ENCODE results near the gene GCG. TPM values are rescaled to one million over a fixed set of nuclear protein-coding genes. Genes with fewer than 3 reads are reported as not detected.

GCG gene
- total RNA-seq, 2 experiments from 2014 or later: not detected

GRCh38 chr2:162153608-162154224 lies 1.7 kb upstream of the GCG start:
- H3K79me2 ChIP-seq (ENCODE audit: insufficient read depth, low read depth, low read length): no peaks in the 10 kb centered on the region
- BruUV-seq (replicated peaks): no TSS peak
- no peaks in the 10 kb centered on the region for H3K9me2 ChIP-seq (ENCODE audit: insufficient read depth, low read length)
- no peaks in the 10 kb centered on the region for H3K4me1 ChIP-seq (ENCODE audit: insufficient read depth, low read length, poor library complexity, severe bottlenecking)
- H3K36me3 ChIP-seq (ENCODE audit: insufficient read depth, low read length): no peaks in the 10 kb centered on the region
- no peak overlapping the region for H3K4me3 ChIP-seq (ENCODE audit: low read depth, low read length, poor library complexity, severe bottlenecking)
- intact Hi-C loops (cut with micrococcal nuclease; ENCODE audit: unreplicated experiment): no loop called here
- CTCF ChIA-PET (ENCODE audit: unreplicated experiment): no interaction called here
- H3K4me2 ChIP-seq (ENCODE audit: low read length): no peak overlapping the region
- POLR2A ChIA-PET: interaction anchor here (0.6 to 0.7 kb wide), 2 partner anchors 232 to 554 kb away, joined by 3 to 4 read pairs; no protein-coding TSS in a partner anchor
- H4K20me1 ChIP-seq (ENCODE audit: insufficient read depth, low read length): no peaks in the 10 kb centered on the region
- H3K9me3 ChIP-seq (ENCODE audit: low read length): no peaks in the 10 kb centered on the region
- H3K27ac ChIP-seq (ENCODE audit: low read depth, low read length, poor library complexity, severe bottlenecking): no peak overlapping the region
- H2AFZ ChIP-seq (ENCODE audit: low read length): no peak overlapping the region
- peak; percentile 51 for DNase-seq (ENCODE audit: low spot score)
- TF ChIP-seq CTCF (conservative IDR thresholded peaks at IDR 0.05; ENCODE audit: low read length): peak; percentile 84
- no peak for TF ChIP-seq EZH2phosphoT487 (IDR thresholded peaks at IDR 0.05; ENCODE audit: borderline replicate concordance, low read depth, low read length)

GRCh38 chr2:162149940-162150339 lies 2.1 kb downstream of the GCG start:
- CTCF ChIA-PET (ENCODE audit: unreplicated experiment): no interaction called here

More at GRCh38 chr2:162149940-162150339, 2.1 kb downstream of the GCG start:
- no peak overlapping the region for H3K4me2 ChIP-seq (ENCODE audit: low read length)
- H3K79me2 ChIP-seq (ENCODE audit: insufficient read depth, low read depth, low read length): no peaks in the 10 kb centered on the region
- H3K9me3 ChIP-seq (ENCODE audit: low read length): no peaks in the 10 kb centered on the region
- no peaks in the 10 kb centered on the region for H3K4me1 ChIP-seq (ENCODE audit: insufficient read depth, low read length, poor library complexity, severe bottlenecking)
- no peaks in the 10 kb centered on the region for H4K20me1 ChIP-seq (ENCODE audit: insufficient read depth, low read length)
- intact Hi-C loops (cut with micrococcal nuclease; ENCODE audit: unreplicated experiment): no loop called here
- H3K9me2 ChIP-seq (ENCODE audit: insufficient read depth, low read length): no peaks in the 10 kb centered on the region
- POLR2A ChIA-PET: no interaction called here
- no peak overlapping the region for H3K4me3 ChIP-seq (ENCODE audit: low read depth, low read length, poor library complexity, severe bottlenecking)
- no peaks in the 10 kb centered on the region for H3K36me3 ChIP-seq (ENCODE audit: insufficient read depth, low read length)
- no TSS peak for BruUV-seq (replicated peaks)
- no peak overlapping the region for H2AFZ ChIP-seq (ENCODE audit: low read length)
- H3K27ac ChIP-seq (ENCODE audit: low read depth, low read length, poor library complexity, severe bottlenecking): no peak overlapping the region
- DNase-seq (ENCODE audit: low spot score): no peak
- no peak for TF ChIP-seq CTCF (conservative IDR thresholded peaks at IDR 0.05; ENCODE audit: low read length)
- TF ChIP-seq EZH2phosphoT487 (IDR thresholded peaks at IDR 0.05; ENCODE audit: borderline replicate concordance, low read depth, low read length): no peak

Measured in OCI-LY7 (cell line).